ENCODE data around the gene GSAP. TPM values are rescaled to one million over a fixed set of nuclear protein-coding genes. Genes with fewer than 3 reads are reported as not detected.

GSAP gene
- total and polyA plus RNA-seq, 9 of the 15 experiments (the other 6 are each of a cell fraction or from before 2014, with no cell fraction given) = 0.13 TPM; not detected in 8

GRCh38 chr7:77391230-77391629 is 24.9 kb downstream of the GSAP start (continued):
- TF ChIP-seq ZBTB40 (IDR thresholded peaks at IDR 0.05) (no peak), ZBTB40 (CRISPR knock-in tag; IDR thresholded peaks at IDR 0.05) (no peak), NFIC (IDR thresholded peaks at IDR 0.05) (no peak), ZNF436 (CRISPR knock-in tag; IDR thresholded peaks at IDR 0.05) (no peak), TEAD4 (IDR thresholded peaks at IDR 0.05; ENCODE audit: low read length) (no peak), TEAD4 (CRISPR knock-in tag; IDR thresholded peaks at IDR 0.05; ENCODE audit: borderline replicate concordance) (no peak), MTF1 (CRISPR knock-in tag; IDR thresholded peaks at IDR 0.05; ENCODE audit: borderline replicate concordance) (no peak), E2F5 (CRISPR knock-in tag; IDR thresholded peaks at IDR 0.05) (no peak), JUNB (CRISPR knock-in tag; conservative IDR thresholded peaks at IDR 0.05) (no peak), OTX1 (CRISPR knock-in tag; IDR thresholded peaks at IDR 0.05) (no peak), HLTF (IDR thresholded peaks at IDR 0.05) (no peak), ZNF609 (CRISPR knock-in tag; IDR thresholded peaks at IDR 0.05; ENCODE audit: borderline replicate concordance) (no peak)
